ENCODE measurements around the gene VPS37B.

Gene VPS37B

DNA sequence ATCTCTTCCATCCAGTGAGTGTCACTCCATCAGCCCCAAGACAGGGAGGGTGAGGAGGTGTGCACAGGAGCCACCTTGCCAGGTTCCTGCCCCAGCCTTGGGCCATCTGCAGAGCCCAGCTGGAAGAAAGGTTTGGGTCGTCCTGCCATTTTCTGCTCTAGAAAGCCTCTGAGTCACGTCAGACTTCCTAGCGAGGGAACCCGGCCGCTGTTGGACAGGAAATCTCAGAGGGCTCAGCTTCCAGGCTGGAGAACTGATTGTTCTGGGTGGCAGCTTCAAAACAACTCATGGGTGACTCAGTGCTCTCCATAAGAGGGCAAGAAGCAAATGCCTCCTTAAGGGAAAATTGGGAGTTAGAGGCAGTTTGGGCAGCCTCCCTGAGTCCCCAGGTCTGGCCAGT is 44.1 kb downstream of the VPS37B start:
- peak; percentile 86 for DNase-seq (ENCODE audit: low spot score)

DNA sequence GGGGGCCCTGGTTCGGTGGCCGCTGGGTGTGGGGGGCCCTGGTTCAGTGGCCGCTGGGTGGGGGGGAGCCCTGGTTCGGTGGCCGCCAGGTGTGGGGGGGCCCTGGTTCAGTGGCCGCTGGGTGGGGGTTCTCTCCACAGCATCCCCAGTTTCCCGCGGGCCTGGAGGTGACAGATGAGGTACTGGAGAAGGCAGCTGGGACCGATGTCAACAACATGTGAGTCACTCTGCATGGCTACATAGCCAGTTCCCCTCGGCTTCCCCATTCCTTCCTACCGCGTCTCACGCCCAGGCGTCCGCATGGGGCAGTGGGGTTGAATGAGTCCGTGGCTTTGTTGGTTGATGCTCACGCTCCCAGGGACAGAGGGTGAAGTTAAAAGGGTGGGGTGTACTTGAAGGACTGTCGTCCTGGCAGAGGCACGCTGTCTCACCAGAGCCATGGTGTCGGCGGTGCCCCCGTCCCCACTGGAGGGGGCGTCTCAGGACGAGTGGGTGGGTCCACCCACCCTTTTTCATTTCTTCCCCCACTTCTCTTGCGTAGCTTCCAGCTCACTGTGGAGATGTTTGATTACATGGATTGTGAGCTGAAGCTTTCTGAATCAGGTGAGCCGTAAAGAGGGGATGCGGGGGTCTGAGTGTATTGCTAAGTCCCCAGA is 45.1 kb downstream of the VPS37B start:
- DNase-seq (ENCODE audit: low spot score) = no peak

GRCh38 chr12:122850048-122850445 is 45.9 kb downstream of the VPS37B start:
- DNase-seq (ENCODE audit: low spot score) = no peak

GRCh38 chr12:122849352-122850047 is 46.4 kb downstream of the VPS37B start:
- no peak for DNase-seq (ENCODE audit: low spot score)

- DNase-seq (ENCODE audit: low spot score) = no peak
Observed at GRCh38 chr12:122848471-122849351, 47.2 kb downstream of the VPS37B start.

DNA sequence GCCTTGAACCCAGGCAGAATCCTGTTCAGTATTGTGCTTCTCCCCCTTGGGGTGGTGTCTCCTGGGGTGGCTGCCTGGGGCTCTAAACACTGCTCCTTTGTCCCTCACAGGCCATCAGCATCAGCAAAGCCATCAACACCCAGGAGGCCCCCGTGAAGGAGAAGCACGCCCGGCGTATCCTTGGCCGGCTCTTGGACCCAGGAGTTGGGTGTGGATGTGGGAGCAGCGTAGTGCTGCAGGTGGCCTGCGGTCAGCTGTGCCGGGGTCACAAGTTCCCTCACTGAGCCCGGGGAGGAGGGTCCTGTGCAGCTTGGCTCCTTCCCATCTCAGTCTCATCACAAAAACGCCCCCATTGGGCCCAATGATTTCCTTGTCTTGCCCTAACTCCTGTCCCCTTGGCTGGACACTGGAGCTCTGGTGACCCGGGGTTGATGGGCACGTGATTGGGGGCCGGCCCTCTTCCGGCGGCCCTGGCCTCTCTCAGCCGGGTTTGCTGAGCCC is 48.0 kb downstream of the VPS37B start:
- DNase-seq (ENCODE audit: low spot score) = no peak

DNA sequence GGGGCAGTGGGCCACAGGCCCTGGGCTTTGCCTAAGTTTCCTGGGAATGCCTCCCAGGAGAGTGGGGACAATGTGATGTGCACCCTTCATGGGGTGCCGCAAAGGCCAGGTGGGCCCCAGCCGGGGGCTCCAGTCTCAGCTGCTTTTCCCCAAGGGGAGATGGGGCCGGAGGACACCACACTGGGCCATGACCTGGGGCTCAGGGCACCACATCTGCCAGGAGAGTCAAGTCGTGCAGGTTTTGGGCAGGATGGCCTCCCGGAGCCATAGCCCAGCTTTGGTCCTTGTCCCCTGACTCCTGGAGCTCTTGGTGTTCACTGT is 48.4 kb downstream of the VPS37B start:
- DNase-seq (ENCODE audit: low spot score) = no peak

DNA sequence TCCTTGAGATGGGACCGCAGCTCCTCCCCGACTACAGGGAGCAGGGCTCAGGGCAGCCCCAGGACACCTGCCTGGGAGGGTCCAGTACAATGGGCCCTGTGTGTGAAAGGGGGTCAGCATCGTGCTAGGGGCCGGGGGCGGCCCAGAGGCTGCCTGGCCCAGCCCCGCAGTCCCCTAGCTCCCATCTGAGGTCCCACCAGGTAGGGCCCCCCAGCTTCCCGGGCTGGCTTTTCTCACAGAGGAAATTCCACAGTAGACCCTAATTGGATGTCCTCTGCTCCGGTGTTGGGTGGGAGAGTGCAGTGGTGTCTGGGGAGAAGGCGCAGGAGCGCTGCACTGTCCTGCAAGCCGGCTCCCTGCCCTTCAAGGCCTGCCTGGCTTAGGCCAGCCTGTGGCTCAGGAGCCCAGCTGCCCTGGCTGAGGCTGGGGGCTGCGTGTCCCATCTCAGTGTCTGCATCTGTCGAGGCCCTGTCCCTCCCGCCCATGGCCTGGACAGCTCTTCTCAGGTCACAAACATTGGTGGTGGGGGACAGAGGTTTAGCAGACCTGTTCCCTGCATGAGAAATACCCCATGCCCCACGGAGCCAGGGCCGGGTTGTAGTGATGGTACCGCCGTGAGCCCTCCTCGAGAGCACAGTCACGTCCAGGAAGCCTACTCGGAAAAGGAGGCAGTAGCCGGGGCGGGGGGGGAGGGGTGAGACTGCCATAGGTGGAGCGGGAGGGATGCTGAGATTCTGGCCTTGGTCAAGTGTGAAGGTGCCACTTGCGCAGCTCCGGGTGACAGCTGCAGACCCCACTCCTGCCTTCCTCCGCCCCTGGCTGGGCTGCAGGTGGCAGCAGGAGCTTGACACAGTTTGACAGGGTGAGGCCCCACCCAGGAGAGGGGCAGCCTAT is 49.1 kb downstream of the VPS37B start:
- DNase-seq (ENCODE audit: low spot score) = no peak

- DNase-seq (ENCODE audit: low spot score) = no peak
Observed at GRCh38 chr12:122845865-122846621, 49.9 kb downstream of the VPS37B start.

DNA sequence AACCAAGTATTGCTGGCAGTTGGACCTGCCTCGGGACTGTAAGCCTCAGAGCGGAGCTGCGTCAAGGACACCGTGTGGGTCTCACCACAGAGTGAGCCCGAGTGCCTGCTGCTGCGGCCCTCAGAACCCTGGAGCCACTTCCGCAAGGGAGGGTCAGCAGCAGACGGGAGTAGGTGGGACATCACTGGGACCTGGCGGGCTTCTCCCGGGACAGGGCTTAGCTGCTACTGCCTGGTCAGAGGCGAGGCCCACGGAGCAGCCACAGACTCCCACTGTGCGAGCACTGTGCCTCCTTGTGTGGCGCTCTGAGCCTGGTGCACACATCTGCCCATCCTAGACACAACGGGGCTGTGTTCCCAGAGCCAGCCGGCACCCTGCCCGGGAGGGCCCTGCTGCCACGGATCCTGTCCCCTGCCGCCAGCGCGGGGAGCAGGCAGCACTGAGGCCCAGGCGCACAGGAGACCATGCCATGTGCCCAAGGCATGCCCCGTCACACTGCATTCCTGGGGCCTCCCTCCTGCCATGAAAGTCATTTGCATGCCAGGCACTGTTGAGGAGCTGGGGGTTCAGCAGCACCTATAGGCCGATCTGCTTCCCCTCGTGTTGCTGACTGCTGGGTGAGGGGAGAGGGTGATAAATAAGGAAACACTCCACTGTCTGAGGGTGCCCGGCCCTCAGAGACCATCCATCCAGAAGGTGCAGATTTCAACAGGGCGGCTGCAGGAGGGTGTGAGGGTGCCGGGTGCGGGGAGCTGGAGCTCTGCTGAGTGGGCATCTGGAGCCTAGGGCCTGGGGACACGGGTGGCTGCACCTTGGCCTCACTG is 50.7 kb downstream of the VPS37B start:
- DNase-seq (ENCODE audit: low spot score) = no peak

DNA sequence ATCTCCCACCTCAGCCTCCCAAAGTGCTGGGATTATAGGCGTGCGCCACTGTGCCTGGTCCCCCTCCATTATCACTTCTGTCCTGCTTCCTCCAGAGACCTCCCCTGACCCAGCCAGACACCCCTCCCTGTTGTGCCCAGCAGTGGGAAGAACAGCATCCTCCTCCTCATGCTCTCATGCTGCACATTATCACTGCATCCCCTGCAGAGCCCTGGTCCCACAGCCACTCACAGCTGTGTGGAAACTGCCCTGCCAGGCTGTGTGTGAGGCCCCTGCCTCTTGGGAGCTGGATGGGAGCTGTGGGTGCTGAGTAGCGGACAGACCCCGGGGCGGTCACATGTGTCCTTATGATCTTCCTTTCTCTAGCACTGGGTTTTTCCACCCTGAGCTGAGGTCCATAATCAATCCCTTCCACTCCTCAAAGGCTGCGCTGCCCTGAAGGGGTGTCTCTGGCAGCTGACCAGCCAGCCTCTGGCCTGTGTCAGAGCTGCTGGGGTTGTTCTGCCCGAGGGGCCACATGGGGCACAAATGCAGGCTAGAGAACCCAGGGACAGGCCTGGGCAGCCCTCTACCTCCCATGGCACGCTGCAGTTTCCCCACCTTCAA is 51.5 kb downstream of the VPS37B start:
- no peak for DNase-seq (ENCODE audit: low spot score)

GRCh38 chr12:122843455-122843854 is 52.5 kb downstream of the VPS37B start:
- DNase-seq (ENCODE audit: low spot score) = no peak

DNA sequence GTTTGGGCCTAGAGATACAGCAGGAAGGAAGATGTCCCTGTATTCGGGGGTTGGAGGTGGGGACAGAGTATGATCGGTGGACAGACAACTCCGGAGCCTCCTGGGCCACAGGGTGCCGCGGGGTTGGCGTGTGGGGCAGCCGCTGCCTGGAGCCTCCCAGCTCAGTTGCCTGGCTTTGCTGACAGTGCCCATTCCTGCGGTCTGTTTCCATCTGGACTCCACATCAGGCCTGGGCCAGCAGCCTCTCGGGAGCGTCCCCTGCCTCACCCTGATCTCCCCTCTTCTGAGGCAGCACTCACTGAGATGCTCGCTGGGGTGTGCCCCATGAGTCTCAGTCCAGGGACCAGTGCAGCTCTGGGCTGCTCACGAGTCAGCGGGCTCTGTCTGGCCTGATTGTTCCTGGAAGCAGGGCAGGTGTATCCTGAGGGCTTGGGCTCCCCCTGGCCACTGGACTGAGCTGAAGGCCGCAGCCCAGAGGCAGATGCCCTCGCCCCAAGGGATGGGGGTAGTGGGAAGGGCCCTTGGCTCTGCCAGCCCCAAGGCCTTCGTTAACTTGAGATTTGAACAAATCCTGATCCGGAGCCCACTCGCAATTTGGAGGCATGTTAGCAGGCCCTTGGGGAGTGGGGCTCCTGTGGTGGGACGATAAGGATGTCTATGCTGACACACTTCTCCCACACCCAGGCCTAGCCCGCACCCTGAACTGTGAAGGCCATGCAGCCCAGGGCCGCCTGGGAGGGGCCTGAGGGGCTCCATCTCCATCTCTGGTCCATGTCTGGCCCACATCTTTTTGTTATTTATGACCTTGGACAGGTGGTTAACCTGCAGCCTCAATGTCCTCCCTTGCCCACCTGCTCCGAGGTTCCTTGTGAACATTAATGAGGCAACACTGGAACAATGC is 53.2 kb downstream of the VPS37B start:
- no peak for DNase-seq (ENCODE audit: low spot score)

DNA sequence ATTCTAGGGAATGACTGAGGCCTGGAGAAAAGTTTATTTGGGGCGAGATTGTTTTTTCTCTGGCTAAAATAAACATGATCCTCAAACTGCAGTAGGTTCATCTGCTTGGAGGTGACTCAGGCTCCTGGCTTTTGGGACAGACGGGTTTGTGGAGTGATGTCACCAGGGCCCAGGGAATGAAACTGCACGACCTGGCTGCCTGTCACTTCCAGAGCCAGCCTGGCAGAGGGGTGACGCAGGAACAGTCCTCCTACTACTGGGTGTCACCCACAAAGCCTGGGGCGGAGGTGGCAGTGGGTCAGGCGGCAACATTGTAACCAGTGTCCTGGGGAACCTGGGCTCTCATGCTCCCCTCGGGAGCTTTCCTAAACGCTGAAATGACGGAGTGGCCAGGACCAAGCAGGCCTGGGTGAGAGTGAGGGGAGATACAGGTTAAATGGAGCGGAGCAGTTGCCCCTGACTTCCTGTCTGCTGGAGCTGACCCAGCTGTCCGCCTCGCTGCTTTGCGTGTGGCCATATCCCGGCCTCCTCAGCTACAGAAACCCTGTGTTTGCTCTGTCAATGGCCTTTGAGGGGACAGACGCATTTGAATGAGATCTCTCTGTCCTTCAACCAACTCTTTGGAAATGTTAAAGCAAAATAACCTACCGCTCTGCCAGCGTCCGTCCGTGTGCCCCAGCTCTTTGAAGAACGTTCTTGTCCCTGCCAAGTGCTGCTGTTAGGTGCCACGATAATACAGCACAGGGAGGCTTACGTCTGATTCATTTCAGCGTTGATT is 54.2 kb downstream of the VPS37B start:
- peak; percentile 65 for DNase-seq (ENCODE audit: low spot score)

DNA sequence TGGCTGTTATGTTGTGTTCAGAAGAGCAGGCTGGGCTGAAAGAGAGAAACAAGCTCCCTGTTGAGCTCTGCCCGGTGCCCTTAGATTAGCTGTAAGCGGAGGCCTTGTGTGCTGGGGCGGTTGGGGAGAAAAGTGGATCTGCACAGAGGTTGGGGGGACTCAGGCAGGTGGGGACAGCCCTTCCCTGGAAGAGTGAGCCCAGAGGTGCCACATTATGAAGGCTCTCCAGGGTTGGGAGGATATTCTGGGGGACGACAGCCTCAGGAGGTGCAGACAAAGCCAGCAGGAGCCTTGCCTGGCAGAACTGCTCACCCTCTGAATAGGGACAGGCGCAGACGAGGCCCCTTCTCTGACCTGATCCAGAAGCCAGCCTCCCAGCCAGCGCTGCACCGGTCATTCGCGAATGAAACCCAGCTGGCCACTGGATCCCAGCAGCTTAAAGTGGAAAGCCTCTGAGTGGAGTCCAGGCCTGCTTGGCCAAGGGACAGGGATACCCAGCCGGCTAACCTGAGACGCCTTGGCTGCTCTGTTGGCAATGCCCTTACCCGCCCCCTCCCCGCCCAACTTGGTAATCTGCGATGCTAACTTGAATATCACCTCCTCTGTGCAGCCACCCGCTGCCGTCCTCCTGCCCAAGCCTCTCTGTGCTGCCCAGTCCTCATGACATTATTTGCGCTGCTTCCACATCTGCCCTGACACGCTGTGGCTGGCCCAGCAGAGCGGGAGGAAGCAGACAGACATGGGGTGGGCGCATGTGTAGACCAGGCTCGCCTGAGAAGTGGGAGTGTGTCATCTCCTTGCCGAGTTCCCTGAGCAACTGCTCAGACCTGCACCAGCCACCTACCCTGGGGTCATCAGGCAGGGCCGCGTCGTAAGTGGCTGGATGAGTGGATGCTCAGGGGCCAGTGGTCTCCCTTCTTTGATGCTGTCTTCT is 55.1 kb downstream of the VPS37B start:
- DNase-seq (ENCODE audit: low spot score) = no peak

GRCh38 chr12:122839907-122840554 is 55.9 kb downstream of the VPS37B start:
- no peak for DNase-seq (ENCODE audit: low spot score)
